Endothelial cell of umbilical vein (primary cell): Measurements from ENCODE around the gene DEDD. TPM values are rescaled to one million over a fixed set of nuclear protein-coding genes. Genes with fewer than 3 reads are reported as not detected.

Experiments
- BruUV-seq: library from RNA; stranded (reverse); fragments of 400-500 nt; replicated peaks from 2 replicates; lab custom pipeline; 2021; lab: Mats Ljungman, UMichigan
- CTCF ChIA-PET: fragments of 300-600, 350-600 bp; sonication (Branson Sonifier 250); formaldehyde crosslinking; loops from one replicate; lab custom pipeline; 2021; ENCODE audit warnings: antibody characterized with exemption, inconsistent platforms; lab: Charles Lee
- POLR2A ChIA-PET: fragments of 300-600, 350-600 bp; sonication (Branson Sonifier 250); formaldehyde crosslinking; loops from one replicate; lab custom pipeline; 2021; ENCODE audit warnings: antibody characterized with exemption, inconsistent platforms; lab: Charles Lee
- DNase-seq: peaks from one replicate; pipeline ENCODE4 v3.0.0-alpha.2; 2011; ENCODE audit warnings: low read depth, low spot score
- FAIRE-seq: peaks from 2 replicates; lab custom pipeline; 2011; peaks lifted over from hg19 to GRCh38; lab: Jason Lieb, UNC
- H2AFZ ChIP-seq: 2 replicates; pipeline ENCODE4 v1.6.0; 2012; ENCODE audit warnings: low read depth, low read length, control low read depth, inconsistent platforms
- H3K27ac ChIP-seq: 2 replicates; pipeline ENCODE4 v1.5.1; 2011; ENCODE audit warnings: low read depth, mild to moderate bottlenecking, control low read depth, low read length, moderate library complexity; ENCODE audit not compliant: insufficient read depth
- H3K27me3 ChIP-seq, 2 experiments: 2 replicates each; pipeline versions ENCODE4 v1.6.0 to v1.6.1; 2011; ENCODE audit warnings: low read length in 2 of 2, mixed read lengths in 1 of 2; ENCODE audit not compliant: control insufficient read depth in 2 of 2, insufficient read depth in 2 of 2
- H3K36me3 ChIP-seq, 2 experiments: 2 replicates in 1 of 2; 3 replicates in 1 of 2; pipeline ENCODE4 v1.5.1; 2011; ENCODE audit warnings: low read length in 2 of 2, mild to moderate bottlenecking in 1 of 2, moderate library complexity in 1 of 2; ENCODE audit not compliant: control insufficient read depth in 2 of 2, insufficient read depth in 2 of 2; ENCODE audit errors: extremely low read depth in 1 of 2
- H3K4me1 ChIP-seq: 3 replicates; pipeline ENCODE4 v1.5.1; 2011; ENCODE audit warnings: mild to moderate bottlenecking, low read length; ENCODE audit not compliant: control insufficient read depth, insufficient read depth; ENCODE audit errors: extremely low read depth
- H3K4me2 ChIP-seq: 2 replicates; pipeline ENCODE4 v1.6.1; 2011; ENCODE audit warnings: low read length, control low read depth, mixed read lengths; ENCODE audit not compliant: insufficient read depth
- H3K4me3 ChIP-seq, 3 experiments: fragments of 200-600 bp in 1 of 3; sonication (generic), shearing (Covaris generic) in 1 of 3; replicated peaks in 1 of 3; 2 replicates each; pipeline ENCODE4 v1.5.1; 2011 to 2016; ENCODE audit warnings: control low read depth in 3 of 3, low read length in 3 of 3, mild to moderate bottlenecking in 2 of 3, inconsistent platforms in 1 of 3, low read depth in 1 of 3, moderate library complexity in 1 of 3; ENCODE audit not compliant: insufficient read depth in 1 of 3
- H3K79me2 ChIP-seq: 2 replicates; pipeline ENCODE4 v1.6.0; 2012; ENCODE audit warnings: low read length, inconsistent platforms; ENCODE audit not compliant: control insufficient read depth, insufficient read depth
- H3K9ac ChIP-seq: replicated peaks from 2 replicates; pipeline ENCODE3; 2011; ENCODE audit warnings: low read length, control low read depth; ENCODE audit not compliant: insufficient read depth; ENCODE audit errors: extremely low read depth
- H3K9me1 ChIP-seq: replicated peaks from 3 replicates; pipeline ENCODE4 v1.6.0; 2011; ENCODE audit warnings: mild to moderate bottlenecking, low read length; ENCODE audit not compliant: control insufficient read depth, insufficient read depth; ENCODE audit errors: extremely low read depth
- H3K9me3 ChIP-seq: replicated peaks from 2 replicates; pipeline ENCODE4 v1.5.1; 2012; ENCODE audit warnings: low read length, inconsistent platforms; ENCODE audit not compliant: control insufficient read depth, insufficient read depth
- H4K20me1 ChIP-seq: replicated peaks from 2 replicates; pipeline ENCODE3; 2011; ENCODE audit warnings: mild to moderate bottlenecking, low read length; ENCODE audit not compliant: control insufficient read depth, insufficient read depth; ENCODE audit errors: extremely low read depth
- CTCF ChIP-seq, 2 donors: IDR thresholded peaks; 1 replicate in 1 of 2; 2 replicates in 1 of 2; pipeline ENCODE4 v1.5.1; 2011; ENCODE audit warnings: low read length in 2 of 2, mild to moderate bottlenecking in 2 of 2, moderate library complexity in 2 of 2, control low read depth in 1 of 2, inconsistent platforms in 1 of 2, low read depth in 1 of 2; ENCODE audit not compliant: insufficient read depth in 1 of 2; ENCODE audit errors: extremely low read depth in 1 of 2
- EZH2 ChIP-seq: IDR thresholded peaks from 2 replicates; pipeline ENCODE4 v1.6.1; 2012; ENCODE audit warnings: borderline replicate concordance, low read depth, mild to moderate bottlenecking, moderate library complexity, low read length, inconsistent platforms; ENCODE audit not compliant: severe bottlenecking
- FOS ChIP-seq: IDR thresholded peaks from 2 replicates; pipeline ENCODE4 v1.6.1; 2011; ENCODE audit warnings: mild to moderate bottlenecking, low read length, moderate library complexity, borderline replicate concordance; ENCODE audit not compliant: insufficient read depth
- GATA2 ChIP-seq: IDR thresholded peaks from 2 replicates; pipeline ENCODE4 v1.7.0; 2011; ENCODE audit warnings: low read depth, mild to moderate bottlenecking, moderate library complexity, mixed read lengths, low read length; ENCODE audit not compliant: insufficient read length, insufficient read depth
- JUN ChIP-seq: IDR thresholded peaks from 2 replicates; pipeline ENCODE4 v1.6.1; 2011; ENCODE audit warnings: borderline replicate concordance, low read depth; ENCODE audit not compliant: insufficient read length, insufficient read depth
- MAX ChIP-seq: IDR thresholded peaks from 2 replicates; pipeline ENCODE4 v1.6.1; 2011; ENCODE audit not compliant: insufficient read depth, insufficient read length
- MYC ChIP-seq: IDR thresholded peaks from one replicate; pipeline ENCODE4 v1.6.1; 2011; ENCODE audit warnings: mild to moderate bottlenecking, low read depth, low read length
- POLR2A ChIP-seq: IDR thresholded peaks from 2 replicates; pipeline ENCODE4 v1.6.1; 2012; ENCODE audit warnings: low read depth, mild to moderate bottlenecking, control low read depth, low read length
- POLR2AphosphoS5 ChIP-seq: IDR thresholded peaks from 2 replicates; pipeline ENCODE4 v1.6.1; 2012; ENCODE audit warnings: low read depth, mild to moderate bottlenecking, control low read depth, low read length, moderate library complexity; ENCODE audit not compliant: insufficient read depth
- dilution Hi-C: fragments of 300-500 bp; cut with MboI; formaldehyde crosslinking; loops from one replicate; pipeline ENCODE4 v1.15.0; 2019; ENCODE audit warnings: low sequenced_read_pairs; ENCODE audit not compliant: extremely low pct_ligation_motif_present
- intact Hi-C: fragments of 100-400 bp; cut with micrococcal nuclease; formaldehyde crosslinking; loops from one replicate; pipeline ENCODE4 v1.10.0; 2022
- polyA plus RNA-seq, 4 experiments: library from polyadenylated mRNA; depleted of rRNA in 3 of 4; stranded (reverse) in 3 of 4; unstranded in 1 of 4; fragments of >200 nt; gene quantifications; 2 replicates each; pipeline versions ENCODE4 v1.2.1 to v1.2.3, GENCODE V29; 2011 to 2012; ENCODE audit warnings: missing spikeins in 1 of 4
- total RNA-seq: library from RNA; stranded (reverse); gene quantifications from 2 replicates; pipeline ENCODE4 v1.2.3, GENCODE V29; 2021

The DEDD gene
- total and polyA plus RNA-seq, 2 donors (not counting 3 experiments of a cell fraction or from before 2014, with no cell fraction given), result 50.2 to 78.3 TPM

- H3K9ac ChIP-seq, result no peak overlapping the region
- ChIA-PET POLR2A (no interaction called here), CTCF (interaction anchor here (1.1 kb wide), 1 partner anchor 93 kb away, joined by 4 read pairs; no protein-coding TSS in a partner anchor)
- H3K9me1 ChIP-seq, result no peaks in the 10 kb centered on the region
- dilution Hi-C loops, result no loop called here
- H2AFZ ChIP-seq, result no peak overlapping the region
- intact Hi-C loops, result no loop called here
- H3K4me1 ChIP-seq, result no peaks in the 10 kb centered on the region
- FAIRE-seq (no peak), DNase-seq (no peak)
- H3K27me3 ChIP-seq, result no peaks in the 10 kb centered on the region
- H3K36me3 ChIP-seq, result no peaks in the 10 kb centered on the region
- TF ChIP-seq MYC, result no peak
- no peak for TF ChIP-seq FOS
- TF ChIP-seq POLR2AphosphoS5, result no peak
- no peak for TF ChIP-seq EZH2
- no peak for TF ChIP-seq GATA2
- no peak for TF ChIP-seq JUN
- TF ChIP-seq CTCF (IDR thresholded peaks at IDR 0.05; ENCODE audit: extremely low read depth in 1 of 2, insufficient read depth in 1 of 2, low read depth in 1 of 2, low read length in 2 of 2), result no peak
- no peak for TF ChIP-seq POLR2A
- no peak for TF ChIP-seq MAX
- no peak overlapping the region for H3K27ac ChIP-seq
- no peak overlapping the region for H3K4me2 ChIP-seq
- no TSS peak for BruUV-seq
- no peaks in the 10 kb centered on the region for H4K20me1 ChIP-seq
- no peaks in the 10 kb centered on the region for H3K9me3 ChIP-seq
- no peaks in the 10 kb centered on the region for H3K79me2 ChIP-seq
- H3K4me3 ChIP-seq, result no peak overlapping the region
These were observed 41.4 kb downstream of the DEDD start for GRCh38 chr1:161091093-161091492.
